NCI-H82 treated with DMSO at 0.1 percent for 48 hours (cell line): ENCODE measurements around the gene CFAP20.

Experiments used
- DNase-seq: peaks from one replicate; lab custom pipeline; 2025; ENCODE audit not compliant: unreplicated experiment; lab: John Stamatoyannopoulos, UW

Gene CFAP20

GRCh38 chr16:58129097-58129936 lies at the start of gene CFAP20:
Gene CFAP20 (minus strand): TSS chr16:58129381. CDS start chr16:58129115, 266 bp downstream.
- DNase-seq: peak; percentile 99

GRCh38 chr16:58177353-58177710 lies 48.2 kb upstream of the CFAP20 start:
- DNase-seq: no peak

- DNase-seq: no peak
Measured at GRCh38 chr16:58176608-58177352, 47.6 kb upstream of the CFAP20 start.

GRCh38 chr16:58170223-58170622 lies 41.0 kb upstream of the CFAP20 start:
- DNase-seq: no peak

- DNase-seq: no peak
Measured at GRCh38 chr16:58160855-58161254, 31.7 kb upstream of the CFAP20 start.

GRCh38 chr16:58158725-58159124 lies 29.5 kb upstream of the CFAP20 start:
- no peak for DNase-seq

GRCh38 chr16:58157951-58158540 lies 28.9 kb upstream of the CFAP20 start:
- DNase-seq: no peak

GRCh38 chr16:58157239-58157638 lies 28.1 kb upstream of the CFAP20 start:
- no peak for DNase-seq

- no peak for DNase-seq
Measured at GRCh38 chr16:58155839-58156238, 26.7 kb upstream of the CFAP20 start.

- no peak for DNase-seq
Measured at GRCh38 chr16:58154345-58154744, 25.2 kb upstream of the CFAP20 start.

- no peak for DNase-seq
Measured at GRCh38 chr16:58152246-58152868, 23.2 kb upstream of the CFAP20 start.

- no peak for DNase-seq
Measured at GRCh38 chr16:58148526-58148925, 19.3 kb upstream of the CFAP20 start.

- DNase-seq: no peak
Measured at GRCh38 chr16:58148099-58148498, 18.9 kb upstream of the CFAP20 start.

- DNase-seq: no peak
Measured at GRCh38 chr16:58138852-58139251, 9.7 kb upstream of the CFAP20 start.

- DNase-seq: no peak
Measured at GRCh38 chr16:58137581-58137980, 8.4 kb upstream of the CFAP20 start.

- no peak for DNase-seq
Measured at GRCh38 chr16:58128711-58129096, 477 bp downstream of the CFAP20 start.

- DNase-seq: no peak
Measured at GRCh38 chr16:58128181-58128631, 975 bp downstream of the CFAP20 start.

- no peak for DNase-seq
Measured at GRCh38 chr16:58127634-58128033, 1.5 kb downstream of the CFAP20 start.

- DNase-seq: no peak
Measured at GRCh38 chr16:58127033-58127556, 2.1 kb downstream of the CFAP20 start.

- DNase-seq: no peak
Measured at GRCh38 chr16:58126451-58126961, 2.7 kb downstream of the CFAP20 start.

- no peak for DNase-seq
Measured at GRCh38 chr16:58125781-58126335, 3.3 kb downstream of the CFAP20 start.
